ENCODE data around the gene SPRED2.

DNA sequence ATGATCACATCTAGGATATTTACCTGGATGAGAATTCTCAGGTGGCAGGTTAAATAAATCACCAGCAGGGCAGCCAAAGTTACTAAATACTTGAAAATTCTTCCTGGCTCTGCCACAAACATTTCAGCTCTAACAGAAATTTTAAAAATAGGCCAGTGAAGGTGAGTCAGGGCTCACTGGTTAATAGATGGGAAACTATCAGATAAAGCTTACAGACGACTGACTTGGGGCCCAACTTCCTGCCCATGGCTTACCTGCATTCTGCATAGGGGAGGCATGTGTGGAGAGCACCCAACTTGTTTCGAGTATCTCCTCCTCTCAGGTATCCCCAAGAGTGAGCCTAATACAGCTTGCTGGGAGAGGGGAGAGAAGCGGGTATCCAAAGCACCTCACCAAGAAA lies 57.8 kb downstream of the SPRED2 start:
- TF ChIP-seq, protein P1, sequence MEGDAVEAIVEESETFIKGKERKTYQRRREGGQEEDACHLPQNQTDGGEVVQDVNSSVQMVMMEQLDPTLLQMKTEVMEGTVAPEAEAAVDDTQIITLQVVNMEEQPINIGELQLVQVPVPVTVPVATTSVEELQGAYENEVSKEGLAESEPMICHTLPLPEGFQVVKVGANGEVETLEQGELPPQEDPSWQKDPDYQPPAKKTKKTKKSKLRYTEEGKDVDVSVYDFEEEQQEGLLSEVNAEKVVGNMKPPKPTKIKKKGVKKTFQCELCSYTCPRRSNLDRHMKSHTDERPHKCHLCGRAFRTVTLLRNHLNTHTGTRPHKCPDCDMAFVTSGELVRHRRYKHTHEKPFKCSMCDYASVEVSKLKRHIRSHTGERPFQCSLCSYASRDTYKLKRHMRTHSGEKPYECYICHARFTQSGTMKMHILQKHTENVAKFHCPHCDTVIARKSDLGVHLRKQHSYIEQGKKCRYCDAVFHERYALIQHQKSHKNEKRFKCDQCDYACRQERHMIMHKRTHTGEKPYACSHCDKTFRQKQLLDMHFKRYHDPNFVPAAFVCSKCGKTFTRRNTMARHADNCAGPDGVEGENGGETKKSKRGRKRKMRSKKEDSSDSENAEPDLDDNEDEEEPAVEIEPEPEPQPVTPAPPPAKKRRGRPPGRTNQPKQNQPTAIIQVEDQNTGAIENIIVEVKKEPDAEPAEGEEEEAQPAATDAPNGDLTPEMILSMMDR (IDR thresholded peaks at IDR 0.05; ENCODE audit: low read depth, low read length, poor library complexity, severe bottlenecking), result no peak
- no peak for TF ChIP-seq EZH2phosphoT487 (IDR thresholded peaks at IDR 0.05; ENCODE audit: borderline replicate concordance, low read length)
